Fibroblast of pulmonary artery (primary cell): ENCODE measurements around the gene IQCB1.

Experiments used
- DNase-seq: peaks from one replicate; pipeline ENCODE4 v3.0.0-alpha.2; 2010; ENCODE audit warnings: low read depth
- H3K4me3 ChIP-seq: replicated peaks from 2 replicates; pipeline ENCODE4 v1.5.1; 2011; ENCODE audit warnings: low read depth, mild to moderate bottlenecking, control low read depth, low read length, moderate library complexity
- TF ChIP-seq, protein P1 (sequence below): IDR thresholded peaks from 2 replicates; pipeline ENCODE4 v1.5.1; 2011; ENCODE audit warnings: mild to moderate bottlenecking, control low read depth, low read length, inconsistent platforms; ENCODE audit errors: missing control alignments

IQCB1 gene

GRCh38 chr3:121757087-121757811, 77.6 kb downstream of the IQCB1 start:
- TF ChIP-seq, protein P1, sequence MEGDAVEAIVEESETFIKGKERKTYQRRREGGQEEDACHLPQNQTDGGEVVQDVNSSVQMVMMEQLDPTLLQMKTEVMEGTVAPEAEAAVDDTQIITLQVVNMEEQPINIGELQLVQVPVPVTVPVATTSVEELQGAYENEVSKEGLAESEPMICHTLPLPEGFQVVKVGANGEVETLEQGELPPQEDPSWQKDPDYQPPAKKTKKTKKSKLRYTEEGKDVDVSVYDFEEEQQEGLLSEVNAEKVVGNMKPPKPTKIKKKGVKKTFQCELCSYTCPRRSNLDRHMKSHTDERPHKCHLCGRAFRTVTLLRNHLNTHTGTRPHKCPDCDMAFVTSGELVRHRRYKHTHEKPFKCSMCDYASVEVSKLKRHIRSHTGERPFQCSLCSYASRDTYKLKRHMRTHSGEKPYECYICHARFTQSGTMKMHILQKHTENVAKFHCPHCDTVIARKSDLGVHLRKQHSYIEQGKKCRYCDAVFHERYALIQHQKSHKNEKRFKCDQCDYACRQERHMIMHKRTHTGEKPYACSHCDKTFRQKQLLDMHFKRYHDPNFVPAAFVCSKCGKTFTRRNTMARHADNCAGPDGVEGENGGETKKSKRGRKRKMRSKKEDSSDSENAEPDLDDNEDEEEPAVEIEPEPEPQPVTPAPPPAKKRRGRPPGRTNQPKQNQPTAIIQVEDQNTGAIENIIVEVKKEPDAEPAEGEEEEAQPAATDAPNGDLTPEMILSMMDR, result no peak
- H3K4me3 ChIP-seq, result no peak overlapping the region
- DNase-seq, result peak; percentile 81

- no peak for DNase-seq
- TF ChIP-seq, protein P1, result no peak
- no peak overlapping the region for H3K4me3 ChIP-seq
These were observed 82.1 kb downstream of the IQCB1 start for GRCh38 chr3:121752772-121753171.

GRCh38 chr3:121752261-121752660, 82.6 kb downstream of the IQCB1 start:
- H3K4me3 ChIP-seq, result no peak overlapping the region
- no peak for DNase-seq
- TF ChIP-seq, protein P1, result no peak

DNA sequence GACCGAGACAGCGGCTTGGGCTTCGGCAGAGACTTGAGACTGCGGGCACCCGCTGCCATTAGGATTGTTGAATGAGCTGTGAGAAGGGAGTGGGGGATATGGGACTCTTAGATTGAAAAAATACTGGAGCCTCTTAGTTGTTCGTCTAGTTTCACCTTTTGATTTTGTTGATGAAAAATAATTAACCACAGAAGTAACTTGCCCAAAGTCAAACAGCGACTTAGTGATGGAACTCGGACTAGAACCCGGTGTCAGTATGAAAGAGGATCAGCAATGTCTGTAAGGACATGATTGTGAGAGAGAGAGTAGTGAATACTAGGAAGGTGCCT, 84.8 kb downstream of the IQCB1 start:
- peak overlapping the region; percentile 88 for H3K4me3 ChIP-seq
- no peak for DNase-seq
- TF ChIP-seq, protein P1, result no peak

DNA sequence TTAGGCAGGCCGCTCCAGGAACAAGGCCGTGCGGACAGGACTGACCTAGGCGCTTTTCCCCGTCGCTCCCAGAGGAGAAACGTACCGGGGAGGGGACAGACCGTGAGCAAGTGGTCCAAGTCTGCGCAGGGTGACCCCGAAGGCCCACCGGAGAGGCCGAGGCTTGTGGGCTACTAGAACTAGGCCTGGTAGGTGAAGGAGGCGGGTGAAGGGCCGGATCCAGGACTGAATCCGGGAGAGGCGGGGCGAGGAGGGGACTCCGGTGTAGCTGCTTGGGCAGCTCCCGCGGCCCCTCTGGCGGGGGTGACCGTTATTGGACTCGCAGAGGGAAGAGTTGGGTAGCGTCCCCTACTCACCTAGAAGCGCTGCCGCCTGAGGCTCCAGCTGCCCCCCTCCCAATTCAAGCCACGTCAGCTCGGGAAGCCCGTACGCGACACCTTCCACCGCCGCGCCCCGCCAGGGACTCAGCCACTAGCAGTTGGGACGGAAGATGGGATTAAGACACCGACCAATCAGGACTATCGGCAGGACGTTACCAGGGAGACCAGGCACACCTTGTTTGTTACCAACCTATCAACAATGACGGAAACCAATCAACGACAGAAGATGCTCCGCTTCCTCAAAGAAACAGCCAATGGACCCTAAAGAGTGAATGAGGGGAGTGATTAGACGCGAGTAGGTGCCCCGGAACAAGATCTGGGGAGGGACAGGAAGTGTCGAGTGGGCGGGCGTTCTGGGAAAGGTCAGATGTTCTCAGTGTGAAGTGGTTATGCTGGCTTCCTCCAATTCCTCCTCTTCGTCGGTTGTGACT, 85.4 kb downstream of the IQCB1 start, which contains the start of gene GOLGB1:
TSS of gene GOLGB1 (minus strand) at position 466 of the 811 bp plus-strand sequence. CDS start 18,770 bp downstream, outside the sequence.
- TF ChIP-seq, protein P1, result no peak
- peak; percentile 100 for DNase-seq

DNA sequence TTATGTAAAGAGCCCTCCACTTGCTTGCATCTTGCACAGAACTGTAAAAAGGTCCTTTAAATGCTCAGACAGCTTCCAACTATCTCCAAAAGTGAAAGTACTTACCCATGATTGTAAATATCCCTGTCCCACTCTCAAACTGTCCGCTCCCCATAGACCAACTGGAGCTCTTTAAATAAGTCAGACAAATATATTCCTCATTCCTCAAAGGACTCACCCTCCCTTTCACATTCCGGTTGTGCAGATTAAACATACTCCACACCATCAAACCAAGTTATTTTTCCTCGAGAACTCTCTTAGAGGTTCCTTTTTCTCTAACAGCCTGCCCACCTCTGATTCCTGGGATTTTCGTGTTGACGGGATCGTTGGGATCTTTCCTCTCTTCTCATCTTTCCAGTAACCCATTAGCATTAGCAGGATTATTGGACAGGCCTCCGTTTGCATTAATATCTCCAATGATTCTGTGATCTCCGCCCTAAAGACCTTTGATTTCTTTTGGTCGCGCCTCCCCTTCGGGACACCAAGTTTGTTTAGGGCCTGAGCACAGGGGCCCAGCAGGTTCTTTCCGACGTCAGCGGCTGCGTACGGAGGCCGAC, 86.1 kb downstream of the IQCB1 start:
- TF ChIP-seq, protein P1, result no peak
- DNase-seq, result peak; percentile 65
- H3K4me3 ChIP-seq, result peak overlapping the region; percentile 88

More for the DNA sequence above, 85.4 kb downstream of the IQCB1 start, which contains the start of gene GOLGB1:
- peak within 1 kb of the TSS; percentile 88 for H3K4me3 ChIP-seq
